Small intestine (tissue), 7 donors: ENCODE measurements around the gene PXDN. TPM values are rescaled to one million over a fixed set of nuclear protein-coding genes. Genes with fewer than 3 reads are reported as not detected.
A peak's percentile ranks its signal among the peaks of the same experiment; 100 is the strongest.
"Not testable (repeated sequence)": the region's sequence is repeated elsewhere in the genome, so short reads cannot be mapped to it uniquely, and the experiment has no call there.

Experiments
- DNase-seq, 2 donors: peaks; one replicate each; pipeline versions ENCODE4 v3.0.0 to v3.0.0-alpha.2; 2013
- FAIRE-seq: peaks from 2 replicates; lab custom pipeline; 2012; peaks lifted over from hg19 to GRCh38; lab: Jason Lieb, UNC
- H3K27ac ChIP-seq, 3 donors: one replicate each; pipeline ENCODE4 v1.5.1; 2013; ENCODE audit warnings: low read length in 2 of 3, mild to moderate bottlenecking in 2 of 3, control low read depth in 1 of 3, inconsistent platforms in 1 of 3, low read depth in 1 of 3, moderate library complexity in 1 of 3
- H3K27me3 ChIP-seq, 3 donors: one replicate each; pipeline ENCODE4 v1.6.1; 2013; ENCODE audit warnings: low read length in 3 of 3, inconsistent platforms in 1 of 3; ENCODE audit not compliant: control insufficient read depth in 3 of 3, insufficient read depth in 3 of 3
- H3K36me3 ChIP-seq, 3 donors: one replicate each; pipeline ENCODE4 v1.6.1; 2013; ENCODE audit warnings: low read length in 3 of 3, inconsistent platforms in 1 of 3, low read depth in 1 of 3, mild to moderate bottlenecking in 1 of 3, moderate library complexity in 1 of 3; ENCODE audit not compliant: control insufficient read depth in 3 of 3, insufficient read depth in 2 of 3
- H3K4me1 ChIP-seq, 3 donors: one replicate each; pipeline ENCODE4 v1.6.1; 2013; ENCODE audit warnings: low read length in 2 of 3, inconsistent platforms in 1 of 3, low read depth in 1 of 3, mild to moderate bottlenecking in 1 of 3, moderate library complexity in 1 of 3; ENCODE audit not compliant: control insufficient read depth in 3 of 3, insufficient read depth in 2 of 3
- H3K4me3 ChIP-seq, 3 donors: one replicate each; pipeline ENCODE4 v1.5.1; 2013; ENCODE audit warnings: low read length in 3 of 3, control low read depth in 1 of 3, inconsistent platforms in 1 of 3, low read depth in 1 of 3, mild to moderate bottlenecking in 1 of 3, moderate library complexity in 1 of 3
- H3K9me3 ChIP-seq, 2 donors: one replicate each; pipeline ENCODE4 v1.6.1; 2013; ENCODE audit warnings: low read depth in 1 of 2, low read length in 1 of 2; ENCODE audit not compliant: control insufficient read depth in 2 of 2, insufficient read depth in 1 of 2
- WGBS, 3 donors: extraction: QIAGEN DNeasy Blood & Tissue Kit; methylation state at CpG; one replicate each; pipeline ENCODE4 v1.1.7; 2013; 5-methylcytosine and 5-hydroxymethylcytosine counted together
- polyA plus RNA-seq, 4 donors: library from polyadenylated mRNA; stranded (reverse) in 3 of 4; unstranded in 1 of 4; fragments of 200-250 nt in 3 of 4; fragments of 120-200 nt in 1 of 4; gene quantifications; one replicate each; pipeline versions ENCODE4 v1.2.1 to v1.2.3, GENCODE V29; 2013
- donor health status: healthy with polysubstance abuse.
- donor health status: control.
- donor health status: control.
- donor health status: Bipolar disorder and iron deficiency.
- donor health status: healthy.

The PXDN gene
- polyA plus RNA-seq, 4 donors, result 0.81 to 38.9 (median 6.6) TPM

GRCh38 chr2:1780693-1781092 is 36.4 kb upstream of the PXDN start:
- no peak for FAIRE-seq
- H3K4me1 ChIP-seq, result no peaks in the 10 kb centered on the region
- peaks cover 0 to 4% (median 2%) of the 10 kb centered on the region in 3 donors for H3K27me3 ChIP-seq
- H3K36me3 ChIP-seq, result no peaks in the 10 kb centered on the region
- no peak for DNase-seq
- no peaks in the 10 kb centered on the region for H3K9me3 ChIP-seq
- no peak overlapping the region for H3K4me3 ChIP-seq
- H3K27ac ChIP-seq, result no peak overlapping the region
- 54 to 74% (median 65%) methylated on average over 2 of the region's 2 CpGs for WGBS, 3 donors

GRCh38 chr2:1780054-1780453 is 35.7 kb upstream of the PXDN start:
- H3K36me3 ChIP-seq, H3K27me3 ChIP-seq, H3K9me3 ChIP-seq, H3K4me3 ChIP-seq, H3K27ac ChIP-seq, H3K4me1 ChIP-seq, DNase-seq, FAIRE-seq: not testable (repeated sequence)

- FAIRE-seq (no peak), DNase-seq (no peak)
- Histone ChIP-seq H3K4me1 (no peaks in the 10 kb centered on the region), H3K9me3 (no peaks in the 10 kb centered on the region), H3K36me3 (no peaks in the 10 kb centered on the region), H3K4me3 (no peak overlapping the region), H3K27ac (no peak overlapping the region), H3K27me3 (peaks cover 0 to 2% (median 0%) of the 10 kb centered on the region in 3 donors)
- WGBS, 3 donors, result 57 to 75% (median 69%) methylated on average over 4 of the region's 4 CpGs
These were observed 34.3 kb upstream of the PXDN start for GRCh38 chr2:1778566-1778965.

GRCh38 chr2:1777781-1778180 is 33.5 kb upstream of the PXDN start:
- H3K4me1 ChIP-seq, result no peaks in the 10 kb centered on the region
- H3K27me3 ChIP-seq, result peaks cover 0 to 2% (median 0%) of the 10 kb centered on the region in 3 donors
- no peak overlapping the region for H3K4me3 ChIP-seq
- no peak for FAIRE-seq
- H3K9me3 ChIP-seq, result no peaks in the 10 kb centered on the region
- WGBS, 3 donors, result 54 to 65% (median 57%) methylated on average over 5 of the region's 5 CpGs
- no peak for DNase-seq
- no peak overlapping the region for H3K27ac ChIP-seq
- no peaks in the 10 kb centered on the region for H3K36me3 ChIP-seq

GRCh38 chr2:1777156-1777555 is 32.8 kb upstream of the PXDN start:
- no peaks in the 10 kb centered on the region for H3K9me3 ChIP-seq
- H3K36me3 ChIP-seq, result no peaks in the 10 kb centered on the region
- H3K4me1 ChIP-seq, result no peaks in the 10 kb centered on the region
- DNase-seq, result no peak
- 52 to 78% (median 60%) methylated on average over 2 of the region's 2 CpGs for WGBS, 3 donors
- H3K27ac ChIP-seq, result no peak overlapping the region
- no peak for FAIRE-seq
- H3K27me3 ChIP-seq, result peaks cover 0 to 2% (median 0%) of the 10 kb centered on the region in 3 donors
- H3K4me3 ChIP-seq, result no peak overlapping the region

- H3K27me3 ChIP-seq, result peaks cover 0 to 2% (median 0%) of the 10 kb centered on the region in 3 donors
- no peak for FAIRE-seq
- 75 to 80% (median 77%) methylated on average over 7 of the region's 7 CpGs for whole genome bisulfite sequencing, 3 donors
- no peaks in the 10 kb centered on the region for H3K36me3 ChIP-seq
- DNase-seq, result no peak
- no peak overlapping the region for H3K4me3 ChIP-seq
- H3K9me3 ChIP-seq, result no peaks in the 10 kb centered on the region
- H3K4me1 ChIP-seq, result no peaks in the 10 kb centered on the region
- no peak overlapping the region for H3K27ac ChIP-seq
These were observed 31.3 kb upstream of the PXDN start for GRCh38 chr2:1775511-1776035.

- no peaks in the 10 kb centered on the region for H3K4me1 ChIP-seq
- 54 to 63% (median 56%) methylated on average over 3 of the region's 3 CpGs for WGBS, 3 donors
- no peak overlapping the region for H3K27ac ChIP-seq
- FAIRE-seq (no peak), DNase-seq (no peak)
- no peak overlapping the region for H3K4me3 ChIP-seq
- no peaks in the 10 kb centered on the region for H3K36me3 ChIP-seq
- no peaks in the 10 kb centered on the region for H3K9me3 ChIP-seq
- H3K27me3 ChIP-seq, result peaks cover 0 to 2% (median 0%) of the 10 kb centered on the region in 3 donors
These were observed 30.6 kb upstream of the PXDN start for GRCh38 chr2:1774929-1775328.

GRCh38 chr2:1773883-1774282 is 29.6 kb upstream of the PXDN start:
- H3K9me3 ChIP-seq, result no peaks in the 10 kb centered on the region
- H3K4me1 ChIP-seq, result no peaks in the 10 kb centered on the region
- FAIRE-seq (no peak), DNase-seq (peak in 1 of 2 donors; percentile 28)
- H3K27ac ChIP-seq, result no peak overlapping the region
- WGBS, 3 donors, result 23 to 69% (median 40%) methylated on average over 7 of the region's 7 CpGs
- peaks cover 0 to 2% (median 0%) of the 10 kb centered on the region in 3 donors for H3K27me3 ChIP-seq
- no peak overlapping the region for H3K4me3 ChIP-seq
- no peaks in the 10 kb centered on the region for H3K36me3 ChIP-seq
